ELF-1 (cell line): ENCODE measurements around the gene POLL.

Source experiments
- DNase-seq: peaks from one replicate; pipeline ENCODE4 v3.0.0-alpha.2; 2016; ENCODE audit warnings: low read depth, low spot score

POLL gene

DNA sequence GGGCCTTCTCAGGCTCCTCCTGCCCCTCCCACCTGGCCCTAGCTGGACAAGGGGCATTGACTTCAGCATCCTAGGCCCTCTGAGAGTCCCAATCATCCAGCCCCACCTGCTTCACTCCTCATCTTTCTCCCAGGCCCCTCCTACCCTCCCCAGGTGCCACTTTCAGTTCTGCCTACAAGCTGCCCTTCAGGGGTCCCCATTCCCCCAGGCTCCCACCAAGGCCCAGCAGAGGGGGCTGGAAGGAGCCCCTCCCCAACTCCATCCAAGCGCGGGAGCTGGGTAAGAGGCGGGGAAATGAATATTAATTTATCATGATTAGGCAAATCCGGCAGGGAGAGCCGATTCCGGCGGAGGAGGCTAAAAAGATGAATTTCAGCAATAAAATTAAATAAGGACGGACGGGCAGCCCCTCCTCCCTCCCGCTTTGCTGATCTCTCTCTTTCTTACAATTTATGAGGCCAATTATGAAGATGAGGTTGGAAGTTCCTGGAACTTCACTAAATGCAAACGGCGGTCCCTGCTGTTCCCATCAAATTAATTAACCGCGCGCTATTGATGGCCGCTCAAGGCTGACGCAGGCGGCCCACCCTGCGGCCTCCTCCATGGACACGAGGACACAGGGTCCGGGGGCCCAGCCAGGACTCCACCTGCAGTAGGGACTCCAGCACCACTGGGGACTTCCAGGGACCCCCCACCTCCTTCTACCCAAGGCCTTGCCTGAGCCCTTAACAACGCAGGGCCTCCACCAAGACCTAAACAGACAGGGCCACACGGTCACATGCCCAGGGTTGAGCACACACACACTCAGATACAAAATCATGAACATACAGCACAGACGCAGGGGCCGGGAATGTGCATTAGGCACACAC lies 13.9 kb downstream of the POLL start:
- no peak for DNase-seq

DNA sequence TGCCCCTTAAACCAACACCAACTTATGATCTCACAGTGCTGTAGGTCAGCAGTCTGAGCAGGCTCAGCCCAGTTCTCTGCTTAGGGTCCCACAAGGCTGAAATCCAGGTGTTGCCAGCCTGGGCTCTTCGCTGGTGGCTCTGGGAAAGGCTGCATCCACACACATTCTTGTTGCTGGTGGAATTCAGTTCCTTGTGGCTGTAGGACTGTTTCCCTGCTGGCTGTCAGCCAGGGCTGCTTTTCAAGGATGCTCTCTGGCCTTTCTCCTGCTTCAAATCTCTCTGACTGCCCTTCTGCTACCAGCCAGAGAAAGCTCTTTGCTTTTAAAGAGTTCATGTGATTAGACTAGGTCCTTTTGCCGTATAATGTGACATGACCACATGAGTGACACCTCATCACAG lies 15.3 kb downstream of the POLL start:
- no peak for DNase-seq

DNA sequence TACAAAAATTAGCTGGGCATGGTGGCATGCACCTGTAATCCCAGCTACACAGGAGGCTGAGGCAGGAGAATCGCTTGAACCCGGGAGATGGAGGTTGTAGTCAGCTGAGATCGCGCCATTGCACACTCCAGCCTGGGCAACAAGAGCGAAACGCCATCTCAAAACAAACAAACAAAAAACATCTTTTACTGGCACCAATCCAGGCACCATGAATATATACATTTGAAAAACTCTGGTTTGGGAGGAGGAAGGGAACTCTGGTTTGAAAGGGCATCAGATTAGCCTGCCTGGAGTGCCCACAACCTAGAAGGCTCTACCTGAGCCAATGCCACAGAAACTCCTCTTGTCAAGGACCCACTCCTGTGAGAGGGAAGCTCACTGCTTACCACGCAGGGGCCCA lies 15.9 kb downstream of the POLL start:
- DNase-seq = no peak

DNA sequence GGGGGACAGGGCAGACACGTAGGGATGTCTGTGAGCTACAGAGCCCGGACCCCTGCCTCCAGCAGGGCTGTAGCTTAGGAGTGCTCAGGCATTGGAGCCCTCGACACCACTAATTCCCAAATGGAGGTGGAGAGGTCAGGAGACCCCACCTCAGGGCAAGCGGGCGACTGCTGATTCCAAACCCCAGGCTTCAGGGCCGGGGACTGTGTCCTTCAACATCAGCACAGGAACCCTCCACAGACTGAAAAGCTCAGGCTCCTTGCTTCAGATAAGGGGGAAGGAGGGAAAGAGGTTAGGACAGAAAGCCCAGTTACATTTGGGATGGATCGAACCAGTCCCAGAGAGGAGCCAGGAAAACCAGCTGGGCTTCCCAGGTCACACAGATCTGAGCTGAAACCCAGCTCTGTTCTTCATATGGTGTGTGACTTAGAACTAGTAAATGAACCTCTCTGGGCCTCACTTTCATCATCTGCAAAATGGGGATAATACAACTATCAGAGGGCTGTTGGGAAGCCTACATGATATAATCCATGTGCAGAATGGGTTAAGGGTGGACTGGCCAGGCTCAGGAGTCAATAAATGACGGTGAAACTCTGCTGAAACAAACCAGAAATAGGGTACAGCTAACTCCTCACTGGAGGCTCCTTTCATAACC lies 16.7 kb downstream of the POLL start:
- no peak for DNase-seq

DNA sequence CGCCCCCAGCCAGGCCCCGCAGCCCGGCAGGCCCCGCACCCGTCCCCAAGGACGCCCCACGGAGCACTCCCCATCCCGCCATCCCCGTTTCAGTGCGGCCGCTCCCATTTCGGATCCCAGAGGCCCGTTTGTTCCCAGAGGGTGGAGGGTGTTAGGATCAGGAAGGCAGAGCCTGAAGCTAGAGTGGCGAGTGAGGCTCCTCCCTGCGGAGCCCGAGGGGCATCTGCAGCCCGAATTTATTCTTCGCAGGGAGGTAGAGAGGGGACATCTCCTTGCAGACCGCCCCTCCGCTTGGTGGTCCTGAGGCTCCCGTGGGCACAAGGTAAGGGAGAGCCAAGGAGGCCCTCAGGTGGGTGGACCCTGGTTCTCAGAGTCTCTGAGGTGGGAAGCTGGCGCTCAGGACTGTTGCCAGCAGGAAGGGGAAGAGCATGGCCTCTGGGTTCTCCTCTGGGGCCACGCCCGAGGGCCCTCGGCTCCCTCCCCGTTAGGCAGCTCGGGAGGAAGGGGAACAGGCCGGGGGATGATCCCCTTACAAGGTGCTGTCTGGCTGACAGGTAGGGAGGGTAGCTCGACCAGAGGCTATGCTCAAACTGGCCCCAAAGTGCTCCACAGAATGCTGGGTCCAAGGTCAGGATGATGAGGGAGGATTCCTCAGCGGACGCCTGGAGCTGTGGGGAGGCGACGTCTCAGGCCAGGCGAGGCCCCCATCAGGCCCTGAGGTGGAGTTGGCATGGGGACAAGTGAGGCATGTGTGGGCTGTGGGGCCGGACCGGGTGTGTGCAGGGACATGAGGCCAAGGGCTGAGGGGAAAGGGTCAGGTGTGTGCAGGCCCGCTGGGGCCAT lies 17.4 kb downstream of the POLL start:
- no peak for DNase-seq

DNA sequence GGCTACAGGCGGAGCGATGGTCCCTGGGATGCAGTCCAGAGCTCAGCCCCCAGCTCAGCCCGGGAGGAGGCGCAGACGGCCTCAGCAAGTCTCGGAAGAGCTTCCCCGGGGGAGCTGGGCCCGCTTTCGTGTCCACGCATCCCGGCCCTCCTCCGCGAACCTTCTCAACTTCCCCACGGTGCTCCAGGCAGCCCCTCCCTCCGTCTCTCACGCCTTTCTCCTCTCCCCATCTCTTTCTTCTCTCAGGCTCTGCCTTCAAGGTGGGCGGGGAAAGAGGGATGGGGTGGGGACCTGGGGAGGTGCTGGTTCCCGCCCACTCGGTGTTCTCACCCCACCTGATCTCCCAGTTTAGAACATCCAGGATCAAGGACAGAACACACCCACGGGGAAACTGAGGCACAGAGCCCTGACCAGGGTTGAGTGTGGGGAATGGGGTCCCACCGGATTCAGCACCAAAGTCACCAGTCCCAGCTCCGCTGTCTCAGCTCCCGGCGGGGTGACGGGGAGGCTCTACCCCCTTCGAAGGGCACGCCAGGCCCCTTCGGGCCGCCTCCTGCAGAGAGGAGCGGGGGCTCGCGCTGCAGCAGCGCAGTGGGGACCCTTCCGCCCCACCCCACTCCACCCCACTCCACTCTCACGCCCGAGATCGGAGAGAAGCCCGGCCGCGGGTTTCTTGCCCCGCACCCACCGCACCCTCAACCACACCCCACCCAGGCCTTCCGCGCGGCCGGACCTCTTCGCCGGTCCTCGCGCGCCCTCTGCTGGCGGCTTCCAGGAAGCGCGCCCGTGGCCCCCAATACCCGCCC lies 18.2 kb downstream of the POLL start:
- peak; percentile 83 for DNase-seq

DNA sequence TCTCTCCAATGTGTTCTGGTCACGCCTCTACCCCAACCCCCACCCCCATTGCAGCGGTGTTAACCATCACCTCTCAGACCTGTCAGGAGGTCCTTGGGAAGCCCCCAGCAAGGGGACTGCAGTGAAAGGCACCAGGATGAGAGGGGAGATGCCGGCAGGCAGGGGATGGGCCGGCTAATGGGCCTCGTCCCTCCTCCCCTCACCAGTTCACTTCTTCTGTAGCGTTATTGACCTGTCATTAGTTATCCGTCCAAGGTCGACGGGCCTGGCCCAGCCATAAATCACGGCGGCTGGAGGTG lies 18.8 kb downstream of the POLL start:
- DNase-seq = no peak

DNA sequence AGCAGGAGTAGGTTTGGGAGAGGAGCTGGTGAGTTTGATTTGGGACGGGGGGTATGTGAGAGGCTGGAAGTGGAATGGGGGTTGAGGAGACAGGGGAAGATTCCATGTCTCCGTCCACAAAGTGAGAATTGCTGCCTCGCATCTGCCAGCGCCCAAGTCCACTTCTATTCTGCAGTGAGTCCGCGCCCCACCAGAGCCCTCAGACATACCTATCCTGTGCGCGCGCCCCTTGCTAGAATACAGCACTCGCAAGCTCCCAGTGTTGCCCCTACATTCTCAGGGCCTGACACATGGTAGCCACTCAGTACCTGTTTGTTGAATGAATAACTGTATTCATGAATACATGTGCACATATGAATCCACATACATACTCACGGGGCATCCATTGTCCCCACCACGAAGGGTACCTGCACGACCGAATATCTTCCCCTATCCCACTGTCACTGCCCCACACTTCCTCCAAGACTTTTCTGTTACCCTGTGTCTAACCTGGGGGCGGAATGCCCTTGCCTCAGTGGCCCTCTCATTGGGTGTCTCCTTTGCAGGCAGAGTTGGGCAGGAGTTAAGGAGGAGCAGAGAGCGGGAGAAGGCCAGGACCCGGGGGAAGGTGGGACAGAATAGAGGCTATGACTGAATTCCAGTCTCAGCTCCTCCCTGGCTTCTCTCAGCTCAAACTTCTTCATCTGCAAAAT lies 19.9 kb downstream of the POLL start:
- no peak for DNase-seq

DNA sequence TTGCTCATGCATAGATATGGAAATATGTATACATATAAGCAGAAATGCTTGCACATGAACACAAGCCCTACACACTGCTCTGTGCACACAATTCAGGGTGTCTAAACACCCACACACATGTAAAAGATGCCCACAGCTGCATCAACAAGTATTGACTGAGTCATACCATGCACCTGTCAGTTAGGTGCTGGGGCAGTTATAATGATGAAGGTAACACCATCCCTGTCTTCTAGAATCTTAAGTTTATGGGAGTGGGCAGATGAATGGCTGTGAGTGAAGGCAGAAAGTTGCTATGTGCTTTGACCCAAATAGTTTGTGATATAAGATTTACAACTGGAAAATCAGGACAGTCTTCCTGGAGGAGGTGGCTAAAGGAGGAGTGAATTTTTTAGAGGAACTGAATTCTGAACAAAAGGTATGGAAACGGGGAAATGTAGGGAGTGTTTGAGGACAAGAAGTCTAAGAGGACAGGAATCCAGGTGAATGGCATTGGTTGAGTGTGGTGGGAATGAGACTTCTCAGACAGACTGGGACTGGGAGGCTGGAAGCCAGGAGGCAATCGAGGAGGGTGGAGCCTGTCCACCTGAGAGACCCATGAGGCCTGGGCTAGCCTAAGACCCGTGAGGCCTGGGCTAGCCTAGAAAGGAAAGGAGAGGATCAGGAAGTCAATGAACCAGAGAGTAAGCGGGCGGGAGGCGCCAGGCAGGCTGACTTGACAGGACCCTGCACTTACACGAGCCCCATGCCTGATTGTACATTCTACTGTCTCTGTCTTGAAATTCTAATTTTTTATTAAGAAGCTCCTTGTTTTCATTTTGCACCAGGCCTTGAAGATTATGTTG lies 20.7 kb downstream of the POLL start:
- no peak for DNase-seq

DNA sequence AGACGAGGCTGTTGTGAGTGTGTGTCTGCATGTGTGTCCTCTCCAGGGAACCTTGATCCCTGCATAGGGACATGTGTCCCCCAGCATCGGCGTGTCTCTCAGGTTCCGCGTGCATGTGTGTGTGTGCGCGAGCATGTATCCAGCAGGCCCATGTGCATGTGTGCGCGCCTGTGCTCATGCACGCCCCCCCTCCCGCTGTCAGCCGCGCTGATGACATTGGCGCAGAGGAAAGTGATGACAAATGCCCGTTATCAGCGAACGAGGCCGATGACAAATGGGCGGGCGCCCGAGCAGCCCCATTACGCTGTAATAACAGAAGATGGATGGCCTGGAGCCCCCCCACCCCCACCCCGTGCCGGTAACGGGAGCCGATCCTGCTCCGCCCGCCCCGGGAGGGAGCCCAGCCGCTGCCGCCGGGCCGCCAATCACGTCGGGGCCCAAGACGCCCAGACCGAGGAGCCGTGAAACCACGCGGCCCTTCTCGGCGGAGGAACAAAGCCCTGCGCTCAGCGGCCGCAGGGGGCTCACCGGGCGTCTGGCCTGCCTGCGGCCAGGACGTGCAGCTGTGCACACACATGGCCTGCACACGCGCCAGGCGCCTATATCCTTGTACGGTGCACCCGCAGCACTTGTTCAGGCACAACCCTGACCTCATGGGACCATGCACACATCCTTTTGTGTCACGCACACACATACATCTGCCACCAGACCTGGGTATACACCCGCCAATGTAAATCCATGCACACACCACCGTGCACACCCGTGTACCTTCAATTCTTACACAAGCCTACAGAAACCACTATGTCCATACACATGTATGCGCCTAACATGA lies 21.5 kb downstream of the POLL start:
- DNase-seq = peak; percentile 69

DNA sequence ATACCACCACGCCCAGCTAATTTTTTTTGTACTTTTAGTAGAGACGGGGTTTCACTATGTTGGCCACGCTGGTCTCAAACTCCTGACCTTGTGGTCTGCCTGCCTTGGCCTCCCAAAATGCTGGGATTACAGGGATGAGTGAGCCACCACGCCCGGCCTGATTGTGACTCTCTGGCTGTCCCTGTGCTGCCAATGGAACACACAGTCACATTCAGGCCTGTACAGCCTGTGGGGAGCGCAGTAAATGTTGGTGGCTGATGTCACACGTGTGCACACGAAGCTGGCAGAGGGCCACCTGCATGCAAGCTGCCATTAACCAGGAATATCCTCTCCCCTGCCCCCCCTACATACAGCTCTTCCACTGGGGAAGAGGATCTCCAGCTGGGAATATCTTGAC lies 22.1 kb downstream of the POLL start:
- DNase-seq = no peak

DNA sequence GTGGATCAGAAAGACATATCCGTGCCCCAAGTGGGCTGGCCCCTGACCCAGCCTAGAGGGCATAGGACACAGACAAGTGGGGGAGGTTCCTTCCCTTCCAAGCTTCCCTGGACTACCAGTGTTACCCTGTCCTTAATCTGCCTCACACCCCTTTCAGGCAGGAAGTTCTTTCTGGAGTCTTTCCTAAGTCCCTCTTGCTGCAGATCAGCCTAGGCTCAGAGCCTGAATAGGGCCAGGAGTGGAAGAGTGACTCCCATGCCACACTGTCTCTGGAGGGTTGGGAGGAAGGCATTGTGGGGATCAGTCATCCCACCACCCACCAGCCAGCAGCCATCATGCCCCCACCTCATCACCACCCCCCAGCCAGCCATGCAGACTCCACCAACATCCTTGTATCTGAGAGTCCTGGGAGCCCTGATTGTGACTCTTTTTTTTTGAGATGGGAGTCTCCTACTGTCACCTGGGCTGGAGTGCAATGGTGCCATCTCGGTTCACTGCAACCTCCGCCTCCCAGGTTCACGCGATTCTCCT lies 22.6 kb downstream of the POLL start:
- DNase-seq = no peak

DNA sequence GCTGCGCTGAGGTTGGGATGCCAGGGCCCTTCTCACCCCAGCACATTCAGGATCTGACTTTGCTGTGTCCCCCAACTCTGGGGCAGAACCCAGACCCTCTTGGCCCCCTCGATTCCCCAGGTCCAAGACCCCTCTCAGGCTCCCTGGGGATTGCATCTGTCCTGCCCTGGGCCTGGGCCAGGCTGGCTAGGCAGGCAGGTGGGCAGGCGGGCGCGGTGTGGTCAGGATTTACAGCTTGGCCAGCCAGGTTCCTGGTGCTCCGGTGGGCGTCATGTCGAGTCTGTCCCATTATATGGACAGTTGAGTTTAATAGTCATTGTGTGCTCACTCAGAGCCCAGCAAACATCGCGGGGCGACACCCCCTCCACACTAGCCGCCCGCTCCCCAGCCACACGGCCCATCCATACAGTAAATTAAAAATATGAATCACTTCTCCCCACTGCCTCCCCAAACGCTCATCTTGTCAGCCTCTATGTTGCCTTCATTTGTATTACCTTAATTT lies 23.5 kb downstream of the POLL start:
- DNase-seq = no peak

DNA sequence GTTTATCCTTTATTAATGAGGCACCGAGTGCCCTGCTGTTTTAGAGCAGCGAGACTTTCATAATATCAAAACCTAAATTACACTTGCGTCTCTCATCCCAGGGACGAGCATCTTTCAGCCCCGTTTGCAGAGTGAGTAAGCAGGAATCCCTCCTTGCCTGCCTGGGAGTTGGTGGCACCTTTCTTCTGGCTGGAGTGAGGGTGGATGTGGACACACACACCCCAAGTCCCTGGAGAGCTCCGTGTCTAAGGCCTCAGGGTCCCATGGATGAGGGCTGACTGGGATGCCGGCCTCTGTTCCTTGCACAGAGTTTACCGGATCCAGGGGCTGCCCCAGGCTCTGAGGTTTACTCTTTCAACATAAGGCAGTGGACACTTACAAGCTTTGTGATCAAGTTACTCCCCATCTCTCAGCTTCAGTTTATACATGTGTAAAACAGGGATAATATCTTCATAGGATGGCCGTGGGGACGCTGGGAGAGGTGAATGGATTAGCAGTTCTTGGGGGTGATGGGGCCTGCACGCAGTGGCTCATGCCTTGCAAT lies 24.5 kb downstream of the POLL start:
- DNase-seq = no peak

DNA sequence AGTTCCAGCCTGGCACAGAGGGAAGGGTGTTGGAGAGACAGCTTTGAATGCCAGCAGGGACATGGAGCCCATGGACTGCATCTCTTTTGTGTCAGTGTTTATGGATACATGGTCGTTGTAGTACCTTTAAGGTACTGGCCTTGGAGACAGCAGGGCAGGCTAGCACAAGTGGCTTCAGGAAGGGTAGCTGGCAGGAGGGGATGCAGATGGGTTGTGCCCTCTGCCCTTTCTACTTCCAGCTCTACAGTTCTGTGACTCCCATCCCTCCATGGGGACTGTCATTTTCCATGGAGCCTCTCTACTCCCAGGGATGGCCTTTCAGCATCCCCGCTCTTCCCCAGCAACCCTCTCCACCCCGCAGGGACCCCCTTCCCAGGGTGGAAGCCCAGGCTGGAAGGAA lies 25.1 kb downstream of the POLL start:
- DNase-seq = no peak

DNA sequence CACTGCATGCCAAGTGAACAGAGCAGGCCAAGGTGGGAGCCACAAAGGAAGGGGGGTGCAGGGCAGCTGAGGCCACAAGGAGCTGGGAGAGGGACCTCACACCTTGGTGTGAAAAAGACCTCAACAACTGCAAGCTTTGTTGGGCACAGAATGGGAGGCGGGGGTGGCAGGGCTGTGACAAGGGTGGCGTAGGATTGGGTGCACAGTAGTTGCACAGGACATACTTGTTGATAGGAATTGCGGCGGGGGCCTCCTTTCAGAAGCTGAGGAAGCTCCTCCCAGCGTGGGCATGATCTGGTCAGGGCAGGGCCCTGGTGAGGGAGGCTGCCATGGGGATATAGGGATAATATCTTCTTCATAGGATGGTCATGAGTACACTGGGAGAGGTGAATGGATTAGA lies 25.8 kb downstream of the POLL start:
- no peak for DNase-seq

DNA sequence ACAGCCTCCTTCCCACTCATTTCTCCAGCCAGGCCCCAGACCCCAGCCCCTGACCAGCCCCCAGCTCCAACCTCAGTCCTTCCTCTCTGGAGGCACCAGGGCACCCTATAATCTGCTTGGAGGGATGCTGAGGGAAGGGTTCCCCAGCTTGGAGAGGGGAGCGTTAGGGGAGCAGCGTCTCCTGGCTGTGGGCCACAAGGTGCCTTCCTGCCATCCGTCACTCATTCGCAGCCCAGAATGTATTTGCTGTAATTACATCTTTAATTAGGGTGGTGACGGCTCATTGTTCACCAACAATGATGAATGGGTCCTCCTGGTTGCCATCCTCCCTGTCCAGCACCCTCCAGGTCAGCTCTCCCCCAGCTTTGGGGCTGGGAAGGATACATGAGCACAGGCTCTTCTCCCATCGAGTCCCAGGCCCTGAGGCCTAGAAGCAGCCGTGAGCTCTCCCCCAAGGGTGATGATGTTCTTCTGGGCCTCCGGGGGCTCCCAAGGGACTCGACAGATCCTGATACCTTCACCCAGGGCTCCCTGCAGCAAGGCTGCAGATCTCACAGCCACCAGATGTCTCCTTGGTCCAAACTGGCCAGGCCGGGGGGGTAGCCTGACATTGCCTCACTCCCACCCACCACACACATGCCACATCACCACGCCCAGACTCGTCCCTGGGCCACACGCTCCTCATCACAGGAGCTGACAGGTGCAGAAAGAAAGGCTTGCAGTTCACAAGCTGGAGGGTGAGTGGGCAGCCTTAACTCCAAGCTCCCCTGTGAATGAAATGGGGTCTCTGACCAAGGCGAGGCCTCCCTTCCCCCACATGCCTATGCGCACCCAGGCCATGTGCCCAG lies 26.8 kb downstream of the POLL start:
- no peak for DNase-seq
